SK-N-SH (cell line): ENCODE results near the gene VASH2.

Experiments used
- EP300 ChIP-seq, 2 experiments: IDR thresholded peaks; 2 replicates each; pipeline versions ENCODE4 v1.4.0 to v1.6.1; 2012; ENCODE audit warnings: borderline replicate concordance in 1 of 2, low read depth in 1 of 2, low read length in 1 of 2
- FOXM1 ChIP-seq: IDR thresholded peaks from 2 replicates; pipeline ENCODE4 v1.4.0; 2012; ENCODE audit warnings: low read depth, mild to moderate bottlenecking
- NFIC ChIP-seq: IDR thresholded peaks from 2 replicates; pipeline ENCODE4 v1.4.0; 2012; ENCODE audit warnings: borderline replicate concordance
- POLR2AphosphoS5 ChIP-seq: IDR thresholded peaks from 2 replicates; pipeline ENCODE4 v1.6.1; 2012; ENCODE audit warnings: low read depth, low read length
- RAD21 ChIP-seq: IDR thresholded peaks from 2 replicates; pipeline ENCODE4 v1.6.1; 2012; ENCODE audit warnings: mild to moderate bottlenecking, low read length
- RCOR1 ChIP-seq: fragments of 150-350 bp; IDR thresholded peaks from 2 replicates; pipeline ENCODE4 v1.6.1; 2017; ENCODE audit warnings: antibody characterized with exemption, low read length
- TEAD4 ChIP-seq: IDR thresholded peaks from 2 replicates; pipeline ENCODE4 v1.4.0; 2012; ENCODE audit warnings: mild to moderate bottlenecking, borderline replicate concordance; ENCODE audit not compliant: insufficient read depth
- TF ChIP-seq, protein P1 (sequence below): fragments of 200-600 bp; sonication (generic); IDR thresholded peaks from 2 replicates; pipeline ENCODE4 v1.6.1; 2017; ENCODE audit warnings: antibody characterized with exemption, mild to moderate bottlenecking, moderate library complexity
- TF ChIP-seq, protein P2 (sequence below): fragments of 150-350 bp; IDR thresholded peaks from 2 replicates; pipeline ENCODE4 v1.6.1; 2016; ENCODE audit warnings: mild to moderate bottlenecking, low read depth, low read length

DNA sequence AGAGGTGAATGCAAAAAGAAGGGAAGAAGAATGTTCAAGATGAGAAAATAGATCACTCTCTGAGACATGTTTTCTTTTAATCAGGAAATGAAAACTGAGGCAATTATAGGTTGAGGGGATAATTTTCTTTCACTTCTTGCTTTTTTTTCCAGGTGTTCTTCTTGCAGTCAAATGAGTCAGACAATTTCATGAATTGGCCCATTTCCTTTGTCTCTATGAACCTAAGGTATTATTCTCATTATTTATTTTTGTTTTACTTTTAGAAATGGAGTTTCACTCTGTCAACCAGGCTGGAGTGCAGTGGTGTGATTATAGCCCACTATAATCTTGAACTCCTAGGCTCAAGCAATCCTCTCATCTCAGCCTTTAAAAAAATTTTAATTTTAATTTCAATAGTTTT lies 3.5 kb upstream of the VASH2 start:
- TF ChIP-seq, protein P1, sequence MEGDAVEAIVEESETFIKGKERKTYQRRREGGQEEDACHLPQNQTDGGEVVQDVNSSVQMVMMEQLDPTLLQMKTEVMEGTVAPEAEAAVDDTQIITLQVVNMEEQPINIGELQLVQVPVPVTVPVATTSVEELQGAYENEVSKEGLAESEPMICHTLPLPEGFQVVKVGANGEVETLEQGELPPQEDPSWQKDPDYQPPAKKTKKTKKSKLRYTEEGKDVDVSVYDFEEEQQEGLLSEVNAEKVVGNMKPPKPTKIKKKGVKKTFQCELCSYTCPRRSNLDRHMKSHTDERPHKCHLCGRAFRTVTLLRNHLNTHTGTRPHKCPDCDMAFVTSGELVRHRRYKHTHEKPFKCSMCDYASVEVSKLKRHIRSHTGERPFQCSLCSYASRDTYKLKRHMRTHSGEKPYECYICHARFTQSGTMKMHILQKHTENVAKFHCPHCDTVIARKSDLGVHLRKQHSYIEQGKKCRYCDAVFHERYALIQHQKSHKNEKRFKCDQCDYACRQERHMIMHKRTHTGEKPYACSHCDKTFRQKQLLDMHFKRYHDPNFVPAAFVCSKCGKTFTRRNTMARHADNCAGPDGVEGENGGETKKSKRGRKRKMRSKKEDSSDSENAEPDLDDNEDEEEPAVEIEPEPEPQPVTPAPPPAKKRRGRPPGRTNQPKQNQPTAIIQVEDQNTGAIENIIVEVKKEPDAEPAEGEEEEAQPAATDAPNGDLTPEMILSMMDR, result no peak
- no peak for TF ChIP-seq RAD21
- no peak for TF ChIP-seq FOXM1
- no peak for TF ChIP-seq TEAD4
- no peak for TF ChIP-seq EP300 (IDR thresholded peaks at IDR 0.05; ENCODE audit: borderline replicate concordance in 1 of 2, low read depth in 1 of 2, low read length in 1 of 2)
- no peak for TF ChIP-seq RCOR1
- TF ChIP-seq, protein P2, sequence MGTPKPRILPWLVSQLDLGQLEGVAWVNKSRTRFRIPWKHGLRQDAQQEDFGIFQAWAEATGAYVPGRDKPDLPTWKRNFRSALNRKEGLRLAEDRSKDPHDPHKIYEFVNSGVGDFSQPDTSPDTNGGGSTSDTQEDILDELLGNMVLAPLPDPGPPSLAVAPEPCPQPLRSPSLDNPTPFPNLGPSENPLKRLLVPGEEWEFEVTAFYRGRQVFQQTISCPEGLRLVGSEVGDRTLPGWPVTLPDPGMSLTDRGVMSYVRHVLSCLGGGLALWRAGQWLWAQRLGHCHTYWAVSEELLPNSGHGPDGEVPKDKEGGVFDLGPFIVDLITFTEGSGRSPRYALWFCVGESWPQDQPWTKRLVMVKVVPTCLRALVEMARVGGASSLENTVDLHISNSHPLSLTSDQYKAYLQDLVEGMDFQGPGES, result no peak
- no peak for TF ChIP-seq POLR2AphosphoS5
- TF ChIP-seq NFIC, result no peak
